Muscle of leg (tissue), 16 donors: Measurements from ENCODE around the gene OR2J1. TPM values are rescaled to one million over a fixed set of nuclear protein-coding genes. Genes with fewer than 3 reads are reported as not detected.

Experiments used
- DNase-seq: peaks from one replicate; pipeline ENCODE4 v3.0.0; 2013
- H3K27ac ChIP-seq: one replicate; pipeline ENCODE4 v1.5.1; 2013; ENCODE audit warnings: mild to moderate bottlenecking, low read length, control low read depth
- H3K27me3 ChIP-seq: one replicate; pipeline ENCODE4 v1.6.1; 2013; ENCODE audit warnings: low read length; ENCODE audit not compliant: control insufficient read depth, insufficient read depth
- H3K36me3 ChIP-seq: one replicate; pipeline ENCODE4 v1.6.1; 2013; ENCODE audit warnings: low read length; ENCODE audit not compliant: control insufficient read depth, insufficient read depth
- H3K4me1 ChIP-seq: one replicate; pipeline ENCODE4 v1.6.1; 2013; ENCODE audit warnings: low read length; ENCODE audit not compliant: control insufficient read depth, insufficient read depth
- H3K4me3 ChIP-seq: one replicate; pipeline ENCODE4 v1.5.1; 2013; ENCODE audit warnings: low read length, control low read depth
- H3K9me3 ChIP-seq: replicated peaks from 2 replicates; pipeline ENCODE4 v1.6.1; 2013; ENCODE audit warnings: low read depth, low read length; ENCODE audit not compliant: control insufficient read depth
- WGBS: methylation state at CpG from one replicate; pipeline ENCODE4 v1.1.5; 2013; ENCODE audit warnings: missing lambda C conversion rate; ENCODE audit not compliant: insufficient coverage; 5-methylcytosine and 5-hydroxymethylcytosine counted together
- long read RNA-seq, 11 donors: transcript quantifications; one replicate each; lab custom pipeline, GENCODE V29; 2026
- polyA plus RNA-seq, 8 donors: library from polyadenylated mRNA; unstranded; fragments of 120-200 nt; gene quantifications; one replicate each; pipeline versions ENCODE4 v1.2.1 to v1.2.3, GENCODE V29; 2013; ENCODE audit warnings: inconsistent platforms in 1 of 8, low replicate concordance in 1 of 8; ENCODE audit not compliant: insufficient read length in 8 of 8, insufficient read depth in 1 of 8
- total RNA-seq: library from RNA; stranded (reverse); fragments of 120-200 nt; gene quantifications from one replicate; pipeline ENCODE4 v1.2.4, GENCODE V29; 2013

The OR2J1 gene
- total RNA-seq = not detected
- polyA plus RNA-seq = not detected
- long read RNA-seq, donor 1 = 0 reads
- long read RNA-seq, donor 2 = 0 reads
- long read RNA-seq, donor 3 = 0 reads
- long read RNA-seq, donor 4 = 0 reads
- long read RNA-seq, donor 5 = 0 reads
- long read RNA-seq, donor 6 = 0 reads
- long read RNA-seq, donor 7 = 0 reads
- long read RNA-seq, donor 8 = 0 reads
- long read RNA-seq, donor 9 = 0 reads
- long read RNA-seq, donor 10 = 0 reads
- long read RNA-seq, donor 11 = 0 reads

GRCh38 chr6:29099190-29099589 lies at the start of gene OR2J1:
TSS of gene OR2J1 (plus strand) at chr6:29099490. CDS start at chr6:29100943, 1,453 bp downstream.
- WGBS = no CpG with 5 or more reads among the region's 3 CpGs
- Histone ChIP-seq H3K9me3 (no peaks in the 10 kb centered on the region), H3K27ac (no peak within 1 kb of the TSS), H3K36me3 (no peaks in the 10 kb centered on the region), H3K27me3 (no peaks in the 10 kb centered on the region), H3K4me1 (no peaks in the 10 kb centered on the region), H3K4me3 (no peak within 1 kb of the TSS)
- DNase-seq = no peak

GRCh38 chr6:29051680-29052079 lies 47.6 kb upstream of the OR2J1 start:
- DNase-seq = no peak
- no CpG with 5 or more reads among the region's 3 CpGs for WGBS

GRCh38 chr6:29071831-29072723 lies 27.2 kb upstream of the OR2J1 start:
- Histone ChIP-seq H3K27ac (no peak overlapping the region), H3K4me1 (no peaks in the 10 kb centered on the region), H3K36me3 (no peaks in the 10 kb centered on the region), H3K4me3 (no peak overlapping the region), H3K9me3 (no peaks in the 10 kb centered on the region), H3K27me3 (no peaks in the 10 kb centered on the region)
- peak; percentile 0 for DNase-seq
- WGBS = 17% methylated on average over 6 of the region's 9 CpGs

More at GRCh38 chr6:29051680-29052079, 47.6 kb upstream of the OR2J1 start:
- no peak overlapping the region for H3K27ac ChIP-seq
- no peaks in the 10 kb centered on the region for H3K27me3 ChIP-seq
- no peaks in the 10 kb centered on the region for H3K36me3 ChIP-seq
- no peaks in the 10 kb centered on the region for H3K4me1 ChIP-seq
- no peak overlapping the region for H3K4me3 ChIP-seq
- no peaks in the 10 kb centered on the region for H3K9me3 ChIP-seq

GRCh38 chr6:29079203-29079602 lies 20.1 kb upstream of the OR2J1 start:
- no peaks in the 10 kb centered on the region for H3K9me3 ChIP-seq
- no peaks in the 10 kb centered on the region for H3K27me3 ChIP-seq
- no peaks in the 10 kb centered on the region for H3K36me3 ChIP-seq
- no CpG with 5 or more reads among the region's 1 CpG for WGBS
- DNase-seq = no peak
- H3K27ac ChIP-seq = no peak overlapping the region
- no peaks in the 10 kb centered on the region for H3K4me1 ChIP-seq
- no peak overlapping the region for H3K4me3 ChIP-seq

- no peaks in the 10 kb centered on the region for H3K27me3 ChIP-seq
- DNase-seq = no peak
- H3K9me3 ChIP-seq = no peaks in the 10 kb centered on the region
- no peaks in the 10 kb centered on the region for H3K4me1 ChIP-seq
- H3K27ac ChIP-seq = no peak overlapping the region
- no peaks in the 10 kb centered on the region for H3K36me3 ChIP-seq
- H3K4me3 ChIP-seq = no peak overlapping the region
Measured at GRCh38 chr6:29081312-29081711, 18.0 kb upstream of the OR2J1 start.

- 96% methylated on average over 9 of the region's 15 CpGs for WGBS
- H3K9me3 ChIP-seq = no peaks in the 10 kb centered on the region
- H3K36me3 ChIP-seq = no peaks in the 10 kb centered on the region
- H3K4me3 ChIP-seq = no peak overlapping the region
- no peaks in the 10 kb centered on the region for H3K27me3 ChIP-seq
- no peak for DNase-seq
- H3K4me1 ChIP-seq = no peaks in the 10 kb centered on the region
- H3K27ac ChIP-seq = no peak overlapping the region
Measured at GRCh38 chr6:29082457-29082856, 16.8 kb upstream of the OR2J1 start.

- H3K36me3 ChIP-seq = no peaks in the 10 kb centered on the region
- no peak within 1 kb of the TSS for H3K27ac ChIP-seq
- no CpG with 5 or more reads among the region's 1 CpG for whole genome bisulfite sequencing
- no peaks in the 10 kb centered on the region for H3K27me3 ChIP-seq
- no peaks in the 10 kb centered on the region for H3K4me1 ChIP-seq
- DNase-seq = no peak
- H3K4me3 ChIP-seq = no peak within 1 kb of the TSS
- no peaks in the 10 kb centered on the region for H3K9me3 ChIP-seq
Measured at GRCh38 chr6:29087213-29087612, 12.1 kb upstream of the OR2J1 start, which contains the start of gene OR2B3. TSS of gene OR2B3 (minus strand) at chr6:29087313. CDS start at chr6:29087248, 65 bp downstream.

- no peak for DNase-seq
- WGBS = no CpG with 5 or more reads among the region's 3 CpGs
Measured at GRCh38 chr6:29092957-29093356, 6.3 kb upstream of the OR2J1 start.

GRCh38 chr6:29097803-29098202 lies 1.5 kb upstream of the OR2J1 start:
- H3K4me1 ChIP-seq = no peaks in the 10 kb centered on the region
- no peak overlapping the region for H3K4me3 ChIP-seq
- no CpG with 5 or more reads among the region's 1 CpG for WGBS
- H3K36me3 ChIP-seq = no peaks in the 10 kb centered on the region
- DNase-seq = no peak
- H3K27ac ChIP-seq = no peak overlapping the region
- no peaks in the 10 kb centered on the region for H3K27me3 ChIP-seq
- no peaks in the 10 kb centered on the region for H3K9me3 ChIP-seq

More at GRCh38 chr6:29092957-29093356, 6.3 kb upstream of the OR2J1 start:
- H3K9me3 ChIP-seq = no peaks in the 10 kb centered on the region
- no peak overlapping the region for H3K4me3 ChIP-seq
- no peaks in the 10 kb centered on the region for H3K27me3 ChIP-seq
- H3K27ac ChIP-seq = no peak overlapping the region
- no peaks in the 10 kb centered on the region for H3K36me3 ChIP-seq
- H3K4me1 ChIP-seq = no peaks in the 10 kb centered on the region

- H3K27me3 ChIP-seq = no peaks in the 10 kb centered on the region
- DNase-seq = no peak
- no peaks in the 10 kb centered on the region for H3K36me3 ChIP-seq
- no peaks in the 10 kb centered on the region for H3K4me1 ChIP-seq
- no peak within 1 kb of the TSS for H3K27ac ChIP-seq
- 13% methylated on average over 1 of the region's 1 CpG for WGBS
- H3K9me3 ChIP-seq = no peaks in the 10 kb centered on the region
- no peak within 1 kb of the TSS for H3K4me3 ChIP-seq
Measured at GRCh38 chr6:29107758-29108157, 8.5 kb downstream of the OR2J1 start, which contains the start of gene OR2J3. TSS of gene OR2J3 (plus strand) at chr6:29108058. CDS start at chr6:29111891, 3,833 bp downstream.
